Ascending aorta (tissue), 2 donors: ENCODE results near the gene PSMD6. TPM values are rescaled to one million over a fixed set of nuclear protein-coding genes. Genes with fewer than 3 reads are reported as not detected.

Experiments used
- DNase-seq, 2 donors: peaks; one replicate each; pipeline ENCODE4 v3.0.0-alpha.2; 2019; ENCODE audit warnings: low spot score in 2 of 2
- H3K27ac ChIP-seq, 2 donors: fragments of 200-600 bp; sonication (generic); one replicate each; pipeline ENCODE4 v1.5.1; 2016 to 2017; ENCODE audit warnings: mild to moderate bottlenecking in 1 of 2
- H3K27me3 ChIP-seq: fragments of 200-600 bp; sonication (generic); one replicate; pipeline ENCODE4 v1.5.1; 2017
- H3K36me3 ChIP-seq, 2 donors: fragments of 200-600 bp; sonication (generic); one replicate each; pipeline ENCODE4 v1.5.1; 2016
- H3K4me1 ChIP-seq, 2 donors: fragments of 200-600 bp; sonication (generic); one replicate each; pipeline ENCODE4 v1.5.1; 2016 to 2017; ENCODE audit warnings: mild to moderate bottlenecking in 1 of 2
- H3K4me3 ChIP-seq, 2 donors: fragments of 200-600 bp; sonication (generic); one replicate each; pipeline ENCODE4 v1.5.1; 2016 to 2017; ENCODE audit warnings: mild to moderate bottlenecking in 1 of 2
- H3K9me3 ChIP-seq, 2 donors: fragments of 200-600 bp; sonication (generic); one replicate each; pipeline ENCODE4 v1.5.1; 2016
- intact Hi-C: fragments of 100-400 bp; cut with DNase I; formaldehyde crosslinking; loops from one replicate; pipeline ENCODE4 v1.15.1; 2023
- total RNA-seq: library from RNA; depleted of rRNA; stranded (reverse); fragments of >200 nt; gene quantifications from one replicate; pipeline ENCODE4 v1.1.0, GENCODE V29; 2016
- TF ChIP-seq, protein P1 (sequence below), 3 experiments: fragments of 200-600 bp in 2 of 3; fragments of 450-650 bp in 1 of 3; sonication (generic) in 2 of 3; IDR thresholded peaks; one replicate each; pipeline ENCODE4 v1.5.1; 2016 to 2019; ENCODE audit warnings: antibody characterized with exemption in 3 of 3, mild to moderate bottlenecking in 1 of 3, moderate library complexity in 1 of 3

The PSMD6 gene
- total RNA-seq, 1 donor from 2014 or later: 49.2 TPM

- no peak for DNase-seq
- no peaks in the 10 kb centered on the region for H3K4me1 ChIP-seq
- no peaks in the 10 kb centered on the region for H3K9me3 ChIP-seq
- H3K27ac ChIP-seq: no peak overlapping the region
- H3K4me3 ChIP-seq: no peak overlapping the region
- no peaks in the 10 kb centered on the region for H3K27me3 ChIP-seq
- H3K36me3 ChIP-seq: no peaks in the 10 kb centered on the region
- intact Hi-C loops: no loop called here
- TF ChIP-seq, protein P1, sequence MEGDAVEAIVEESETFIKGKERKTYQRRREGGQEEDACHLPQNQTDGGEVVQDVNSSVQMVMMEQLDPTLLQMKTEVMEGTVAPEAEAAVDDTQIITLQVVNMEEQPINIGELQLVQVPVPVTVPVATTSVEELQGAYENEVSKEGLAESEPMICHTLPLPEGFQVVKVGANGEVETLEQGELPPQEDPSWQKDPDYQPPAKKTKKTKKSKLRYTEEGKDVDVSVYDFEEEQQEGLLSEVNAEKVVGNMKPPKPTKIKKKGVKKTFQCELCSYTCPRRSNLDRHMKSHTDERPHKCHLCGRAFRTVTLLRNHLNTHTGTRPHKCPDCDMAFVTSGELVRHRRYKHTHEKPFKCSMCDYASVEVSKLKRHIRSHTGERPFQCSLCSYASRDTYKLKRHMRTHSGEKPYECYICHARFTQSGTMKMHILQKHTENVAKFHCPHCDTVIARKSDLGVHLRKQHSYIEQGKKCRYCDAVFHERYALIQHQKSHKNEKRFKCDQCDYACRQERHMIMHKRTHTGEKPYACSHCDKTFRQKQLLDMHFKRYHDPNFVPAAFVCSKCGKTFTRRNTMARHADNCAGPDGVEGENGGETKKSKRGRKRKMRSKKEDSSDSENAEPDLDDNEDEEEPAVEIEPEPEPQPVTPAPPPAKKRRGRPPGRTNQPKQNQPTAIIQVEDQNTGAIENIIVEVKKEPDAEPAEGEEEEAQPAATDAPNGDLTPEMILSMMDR (IDR thresholded peaks at IDR 0.05): no peak
These were observed 19.7 kb upstream of the PSMD6 start for GRCh38 chr3:64042952-64043351.

GRCh38 chr3:64039981-64040733 is 16.9 kb upstream of the PSMD6 start:
- TF ChIP-seq, protein P1 (IDR thresholded peaks at IDR 0.05): no peak
- Histone ChIP-seq H3K36me3 (no peaks in the 10 kb centered on the region), H3K27me3 (no peaks in the 10 kb centered on the region), H3K4me1 (no peaks in the 10 kb centered on the region), H3K27ac (no peak overlapping the region), H3K4me3 (no peak overlapping the region), H3K9me3 (no peaks in the 10 kb centered on the region)
- intact Hi-C loops: no loop called here
- DNase-seq: no peak

- DNase-seq: no peak
- intact Hi-C loops: no loop called here
- Histone ChIP-seq H3K9me3 (no peaks in the 10 kb centered on the region), H3K4me1 (no peaks in the 10 kb centered on the region), H3K36me3 (no peaks in the 10 kb centered on the region), H3K4me3 (no peak overlapping the region), H3K27me3 (no peaks in the 10 kb centered on the region), H3K27ac (no peak overlapping the region)
- TF ChIP-seq, protein P1 (IDR thresholded peaks at IDR 0.05): no peak
These were observed 16.0 kb upstream of the PSMD6 start for GRCh38 chr3:64039332-64039731.

GRCh38 chr3:64038253-64038767 is 15.0 kb upstream of the PSMD6 start:
- H3K4me1 ChIP-seq: no peaks in the 10 kb centered on the region
- intact Hi-C loops: no loop called here

DNA sequence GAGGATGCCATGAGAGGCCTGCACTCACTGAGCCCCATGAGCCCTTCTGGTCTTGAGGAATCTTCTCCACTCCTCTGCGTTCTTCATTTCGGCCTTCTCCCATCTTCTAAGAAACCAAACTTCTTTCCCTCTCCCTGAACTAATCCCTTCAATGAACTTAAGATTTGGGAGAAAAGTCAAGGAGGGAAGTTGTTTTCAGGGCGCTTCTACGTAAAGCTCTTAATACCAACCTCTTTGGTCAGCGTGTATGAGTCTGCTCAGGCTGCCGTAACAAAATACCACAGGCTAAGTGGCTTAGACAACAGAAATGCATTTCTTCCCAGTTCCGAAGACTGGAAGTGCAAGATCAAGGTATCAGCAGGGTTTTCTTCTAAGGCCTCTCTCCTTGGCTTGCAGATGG is 13.8 kb upstream of the PSMD6 start:
- Histone ChIP-seq H3K4me1 (no peaks in the 10 kb centered on the region), H3K4me3 (no peak overlapping the region), H3K36me3 (no peaks in the 10 kb centered on the region), H3K27me3 (no peaks in the 10 kb centered on the region), H3K27ac (no peak overlapping the region), H3K9me3 (no peaks in the 10 kb centered on the region)
- DNase-seq: no peak
- TF ChIP-seq, protein P1 (IDR thresholded peaks at IDR 0.05): no peak
- intact Hi-C loops: no loop called here

More at GRCh38 chr3:64038253-64038767, 15.0 kb upstream of the PSMD6 start:
- H3K27me3 ChIP-seq: no peaks in the 10 kb centered on the region
- H3K27ac ChIP-seq: no peak overlapping the region
- no peak for DNase-seq
- H3K36me3 ChIP-seq: no peaks in the 10 kb centered on the region
- no peak overlapping the region for H3K4me3 ChIP-seq
- H3K9me3 ChIP-seq: no peaks in the 10 kb centered on the region
- TF ChIP-seq, protein P1 (IDR thresholded peaks at IDR 0.05): no peak
